MM.1S (cell line): Measurements from ENCODE around the gene SDK1.

Experiments
- CTCF ChIP-seq: fragments of 300-600 bp; sonication (generic); IDR thresholded peaks from 2 replicates; pipeline ENCODE4 v1.5.1; 2016; ENCODE audit warnings: antibody characterized with exemption, low read length, mixed read lengths
- EZH2 ChIP-seq: fragments of 300-600 bp; sonication (generic); optimal IDR thresholded peaks from 2 replicates; pipeline ENCODE3; 2017; ENCODE audit warnings: low read depth, mild to moderate bottlenecking, antibody characterized with exemption, low read length, mixed read lengths
- EZH2phosphoT487 ChIP-seq: fragments of 300-600 bp; sonication (generic); IDR thresholded peaks from 2 replicates; pipeline ENCODE4 v1.6.1; 2018; ENCODE audit warnings: antibody characterized with exemption, low read length

GRCh38 chr7:3443716-3444115 is 142.7 kb downstream of the SDK1 start:
- no peak for TF ChIP-seq CTCF
- TF ChIP-seq EZH2, result no peak
- TF ChIP-seq EZH2phosphoT487, result no peak
